HEK293T (cell line): Measurements from ENCODE around the gene HOXB4.

ENCODE experiments used
- ARNT ChIP-seq: fragments of 450-650 bp; IDR thresholded peaks from 2 replicates; pipeline ENCODE4 v1.6.1; 2017; ENCODE audit warnings: mild to moderate bottlenecking
- FOXA1 ChIP-seq: fragments of 450-650 bp; IDR thresholded peaks from 2 replicates; pipeline ENCODE4 v1.6.1; 2016; ENCODE audit warnings: mild to moderate bottlenecking
- FOXK2 ChIP-seq: fragments of 450-650 bp; IDR thresholded peaks from 2 replicates; pipeline ENCODE4 v1.6.1; 2016; ENCODE audit warnings: mild to moderate bottlenecking
- FOXM1 ChIP-seq: fragments of 450-650 bp; IDR thresholded peaks from 2 replicates; pipeline ENCODE4 v1.6.1; 2017; ENCODE audit warnings: mild to moderate bottlenecking, borderline replicate concordance
- LEF1 ChIP-seq: fragments of 450-650 bp; IDR thresholded peaks from 2 replicates; pipeline ENCODE4 v1.6.1; 2017; ENCODE audit warnings: mild to moderate bottlenecking, borderline replicate concordance
- NFRKB ChIP-seq: fragments of 450-650 bp; IDR thresholded peaks from 2 replicates; pipeline ENCODE4 v1.6.1; 2016; ENCODE audit warnings: mild to moderate bottlenecking, moderate library complexity
- PKNOX1 ChIP-seq: fragments of 450-650 bp; IDR thresholded peaks from 2 replicates; pipeline ENCODE4 v1.6.1; 2016
- SP1 ChIP-seq: fragments of 450-650 bp; IDR thresholded peaks from 2 replicates; pipeline ENCODE4 v1.6.1; 2017
- SUZ12 ChIP-seq: fragments of 450-650 bp; IDR thresholded peaks from 2 replicates; pipeline ENCODE4 v1.6.1; 2016; ENCODE audit warnings: mild to moderate bottlenecking
- ZNF384 ChIP-seq: fragments of 450-650 bp; IDR thresholded peaks from 2 replicates; pipeline ENCODE4 v1.6.1; 2016

DNA sequence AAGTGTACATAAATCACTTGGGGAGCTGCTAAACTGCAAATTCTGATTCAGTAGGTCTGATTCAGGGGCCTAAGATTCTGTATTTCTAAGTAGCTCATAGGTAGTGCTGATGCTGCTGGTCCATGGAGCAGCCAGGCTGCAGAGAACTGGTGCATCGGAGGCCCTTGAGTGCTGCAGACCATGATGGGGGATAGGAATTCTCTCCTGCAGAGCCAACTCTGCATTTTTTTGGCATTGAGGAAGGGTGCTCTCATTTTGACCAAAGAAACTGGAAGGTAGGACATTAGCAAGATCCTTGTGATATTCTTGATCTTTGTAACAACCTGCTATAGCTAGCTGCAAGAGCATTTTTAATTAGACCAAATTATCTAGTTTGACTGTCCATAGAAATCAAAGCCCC lies 37.9 kb downstream of the HOXB4 start:
- TF ChIP-seq FOXK2 = no peak
- TF ChIP-seq FOXA1 = no peak
- TF ChIP-seq FOXM1 = no peak
- no peak for TF ChIP-seq ZNF384
- TF ChIP-seq SP1 = no peak
- no peak for TF ChIP-seq ARNT
- no peak for TF ChIP-seq LEF1
- no peak for TF ChIP-seq PKNOX1
- no peak for TF ChIP-seq SUZ12
- no peak for TF ChIP-seq NFRKB
